ENCODE data around the gene RTN4IP1. TPM values are rescaled to one million over a fixed set of nuclear protein-coding genes. Genes with fewer than 3 reads are reported as not detected.

RTN4IP1 gene
- total and polyA plus RNA-seq, 2 of the 13 experiments (the other 11 are each of a cell fraction or from before 2014, with no cell fraction given), result 5.5 to 17.2 TPM

DNA sequence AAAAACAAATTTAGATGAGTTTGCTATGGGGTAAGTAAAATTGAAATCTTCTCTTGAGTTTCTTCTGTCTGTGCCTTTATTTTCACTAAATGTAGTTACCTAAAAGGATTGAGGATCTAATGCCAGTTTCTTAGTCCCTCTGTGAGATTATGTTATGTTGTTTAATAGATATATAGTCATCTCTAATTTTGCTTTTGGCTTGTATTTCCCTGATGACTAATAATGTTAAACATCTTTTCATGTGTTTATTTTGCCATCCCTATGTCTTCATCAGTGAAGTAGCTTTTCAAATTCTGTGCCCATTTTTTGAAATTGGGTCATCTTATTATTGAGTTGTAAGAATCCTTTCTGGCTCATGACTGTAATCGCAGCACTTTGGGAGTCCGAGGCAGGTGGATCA lies 13.8 kb upstream of the RTN4IP1 start:
- H3K4me1 ChIP-seq (ENCODE audit: insufficient read depth, low read length), result peaks cover 9% of the 10 kb centered on the region; the same call in 1 of the 2 replicates
- H3K9ac ChIP-seq (ENCODE audit: insufficient read depth, low read depth, low read length), result no peak overlapping the region
- H3K9me3 ChIP-seq (ENCODE audit: low read length), result no peaks in the 10 kb centered on the region
- TF ChIP-seq KLF12 (CRISPR knock-in tag; IDR thresholded peaks at IDR 0.05; ENCODE audit: borderline replicate concordance), result no peak
- no peak for TF ChIP-seq ZNF503 (CRISPR knock-in tag; IDR thresholded peaks at IDR 0.05)
- TF ChIP-seq, protein P1, sequence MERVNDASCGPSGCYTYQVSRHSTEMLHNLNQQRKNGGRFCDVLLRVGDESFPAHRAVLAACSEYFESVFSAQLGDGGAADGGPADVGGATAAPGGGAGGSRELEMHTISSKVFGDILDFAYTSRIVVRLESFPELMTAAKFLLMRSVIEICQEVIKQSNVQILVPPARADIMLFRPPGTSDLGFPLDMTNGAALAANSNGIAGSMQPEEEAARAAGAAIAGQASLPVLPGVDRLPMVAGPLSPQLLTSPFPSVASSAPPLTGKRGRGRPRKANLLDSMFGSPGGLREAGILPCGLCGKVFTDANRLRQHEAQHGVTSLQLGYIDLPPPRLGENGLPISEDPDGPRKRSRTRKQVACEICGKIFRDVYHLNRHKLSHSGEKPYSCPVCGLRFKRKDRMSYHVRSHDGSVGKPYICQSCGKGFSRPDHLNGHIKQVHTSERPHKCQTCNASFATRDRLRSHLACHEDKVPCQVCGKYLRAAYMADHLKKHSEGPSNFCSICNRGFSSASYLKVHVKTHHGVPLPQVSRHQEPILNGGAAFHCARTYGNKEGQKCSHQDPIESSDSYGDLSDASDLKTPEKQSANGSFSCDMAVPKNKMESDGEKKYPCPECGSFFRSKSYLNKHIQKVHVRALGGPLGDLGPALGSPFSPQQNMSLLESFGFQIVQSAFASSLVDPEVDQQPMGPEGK (CRISPR knock-in tag; IDR thresholded peaks at IDR 0.05), result no peak
- no peak for TF ChIP-seq ZNF574 (CRISPR knock-in tag; IDR thresholded peaks at IDR 0.05)
- no peak for TF ChIP-seq NFIB (CRISPR knock-in tag; IDR thresholded peaks at IDR 0.05; ENCODE audit: borderline replicate concordance)
- no peak for TF ChIP-seq DDIT3 (CRISPR knock-in tag; IDR thresholded peaks at IDR 0.05)
- TF ChIP-seq, protein P2, sequence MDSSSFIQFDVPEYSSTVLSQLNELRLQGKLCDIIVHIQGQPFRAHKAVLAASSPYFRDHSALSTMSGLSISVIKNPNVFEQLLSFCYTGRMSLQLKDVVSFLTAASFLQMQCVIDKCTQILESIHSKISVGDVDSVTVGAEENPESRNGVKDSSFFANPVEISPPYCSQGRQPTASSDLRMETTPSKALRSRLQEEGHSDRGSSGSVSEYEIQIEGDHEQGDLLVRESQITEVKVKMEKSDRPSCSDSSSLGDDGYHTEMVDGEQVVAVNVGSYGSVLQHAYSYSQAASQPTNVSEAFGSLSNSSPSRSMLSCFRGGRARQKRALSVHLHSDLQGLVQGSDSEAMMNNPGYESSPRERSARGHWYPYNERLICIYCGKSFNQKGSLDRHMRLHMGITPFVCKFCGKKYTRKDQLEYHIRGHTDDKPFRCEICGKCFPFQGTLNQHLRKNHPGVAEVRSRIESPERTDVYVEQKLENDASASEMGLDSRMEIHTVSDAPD (CRISPR knock-in tag; IDR thresholded peaks at IDR 0.05), result no peak
- in situ Hi-C loops (cut with HindIII; ENCODE audit: extremely low pct_ligation_motif_present, low pct_unique_long_range_greater_than_20kb), result no loop called here
- FAIRE-seq (no peak), DNase-seq (ENCODE audit: low spot score) (no peak), ATAC-seq (no peak)
- POLR2A ChIA-PET, result no interaction called here
- no peak overlapping the region for H2AFZ ChIP-seq (ENCODE audit: low read length)
- CTCF ChIA-PET (ENCODE audit: low intra/inter-chr PET ratio, low total read pairs), result no interaction called here
- no peak overlapping the region for H3K4me3 ChIP-seq (replicated peaks in 1 of 3; ENCODE audit: insufficient read depth in 1 of 3, low read depth in 2 of 3, low read length in 3 of 3)
- H3K27ac ChIP-seq (ENCODE audit: extremely low read length, insufficient read depth, low read length), result no peak overlapping the region
- no TSS peak for BruUV-seq (replicated peaks)
- H3K79me2 ChIP-seq (ENCODE audit: insufficient read depth, low read length), result peaks cover 8% of the 10 kb centered on the region
- intact Hi-C loops (cut with micrococcal nuclease; ENCODE audit: unreplicated experiment), result no loop called here
- H3K4me2 ChIP-seq (ENCODE audit: low read depth, low read length), result no peak overlapping the region
- 100% methylated on average over 2 of the region's 2 CpGs for WGBS (ENCODE audit: low lambda C conversion rate)
- no peaks in the 10 kb centered on the region for H3K27me3 ChIP-seq (ENCODE audit: control insufficient read depth in 1 of 2, insufficient read depth in 2 of 2, low read length in 2 of 2)
- H4K20me1 ChIP-seq (ENCODE audit: insufficient read depth, low read length), result no peaks in the 10 kb centered on the region
- H3K36me3 ChIP-seq (replicated peaks in 1 of 2; ENCODE audit: control insufficient read depth in 1 of 2, insufficient read depth in 2 of 2, low read length in 2 of 2), result peaks cover 5 to 52% of the 10 kb centered on the region in 2 experiments; a peak in 4 of 5 replicates

All from HepG2 (cell line).